ENCODE measurements around the gene NR3C2. TPM values are rescaled to one million over a fixed set of nuclear protein-coding genes. Genes with fewer than 3 reads are reported as not detected.

The NR3C2 gene
- total RNA-seq, 1 experiment from 2014 or later = 0.96 TPM

DNA sequence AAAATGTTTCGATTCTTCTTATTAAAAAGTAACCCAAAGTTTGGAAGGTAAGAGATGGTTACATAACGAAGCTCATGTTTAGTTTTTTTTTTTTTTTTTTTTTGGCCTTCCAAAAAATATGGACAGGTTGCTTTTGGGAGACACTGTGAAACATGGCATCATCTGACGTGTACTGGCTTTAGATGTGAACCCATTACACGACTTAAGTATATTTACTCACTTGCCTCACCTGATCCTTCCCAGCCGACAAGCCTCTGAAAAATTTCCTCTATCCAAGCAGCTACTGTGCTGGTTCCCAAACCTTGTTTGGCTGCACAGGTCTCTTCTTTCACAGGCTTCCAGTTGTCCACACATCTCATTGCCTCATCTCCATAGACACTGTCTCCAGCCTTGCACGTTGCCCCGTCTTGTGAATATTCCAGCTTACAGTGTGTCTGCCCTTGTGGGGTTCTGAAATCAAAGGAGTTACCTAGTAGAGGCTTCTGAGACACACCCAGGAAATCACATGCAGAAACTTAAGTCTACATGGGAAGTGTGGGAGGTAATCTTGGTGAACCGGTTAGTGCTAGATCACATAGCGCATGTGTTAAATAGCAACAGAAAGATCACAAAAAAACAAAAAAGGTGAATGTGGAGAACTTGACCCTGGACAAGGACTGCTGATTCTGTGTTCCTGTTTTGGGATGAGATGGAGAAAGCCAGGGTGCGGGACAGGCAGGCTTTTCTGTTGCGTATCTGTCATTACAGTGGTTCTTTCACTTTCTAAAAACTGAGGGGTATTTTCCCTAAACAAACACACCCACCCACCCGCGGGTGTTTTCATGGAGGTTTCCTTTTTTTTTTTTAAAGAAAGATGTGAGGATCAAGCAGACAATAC, 381.7 kb downstream of the NR3C2 start:
- Histone ChIP-seq H3K79me2 (ENCODE audit: low read depth) (no peaks in the 10 kb centered on the region), H3K4me2 (no peak overlapping the region), H3K9me3 (ENCODE audit: insufficient read depth, low read depth) (no peaks in the 10 kb centered on the region; the same call in 1 of the 2 replicates), H3K9me2 (ENCODE audit: insufficient read depth) (no peaks in the 10 kb centered on the region), H4K20me1 (ENCODE audit: insufficient read depth) (no peaks in the 10 kb centered on the region), H3K36me3 (ENCODE audit: low read depth) (no peaks in the 10 kb centered on the region), H3K27me3 (ENCODE audit: insufficient read depth, low read depth) (no peaks in the 10 kb centered on the region), H3K4me3 (no peak overlapping the region), H2AFZ (no peak overlapping the region), H3K27ac (no peak overlapping the region), H3F3A (ENCODE audit: insufficient read depth, low read depth) (no peaks in the 10 kb centered on the region), H3K4me1 (replicated peaks; ENCODE audit: insufficient read depth) (no peaks in the 10 kb centered on the region)
- no peak for DNase-seq
- intact Hi-C loops (cut with micrococcal nuclease; ENCODE audit: unreplicated experiment) = no loop called here
- TF ChIP-seq EZH2 (IDR thresholded peaks at IDR 0.05; ENCODE audit: low read depth) = no peak
- TF ChIP-seq, protein P1, sequence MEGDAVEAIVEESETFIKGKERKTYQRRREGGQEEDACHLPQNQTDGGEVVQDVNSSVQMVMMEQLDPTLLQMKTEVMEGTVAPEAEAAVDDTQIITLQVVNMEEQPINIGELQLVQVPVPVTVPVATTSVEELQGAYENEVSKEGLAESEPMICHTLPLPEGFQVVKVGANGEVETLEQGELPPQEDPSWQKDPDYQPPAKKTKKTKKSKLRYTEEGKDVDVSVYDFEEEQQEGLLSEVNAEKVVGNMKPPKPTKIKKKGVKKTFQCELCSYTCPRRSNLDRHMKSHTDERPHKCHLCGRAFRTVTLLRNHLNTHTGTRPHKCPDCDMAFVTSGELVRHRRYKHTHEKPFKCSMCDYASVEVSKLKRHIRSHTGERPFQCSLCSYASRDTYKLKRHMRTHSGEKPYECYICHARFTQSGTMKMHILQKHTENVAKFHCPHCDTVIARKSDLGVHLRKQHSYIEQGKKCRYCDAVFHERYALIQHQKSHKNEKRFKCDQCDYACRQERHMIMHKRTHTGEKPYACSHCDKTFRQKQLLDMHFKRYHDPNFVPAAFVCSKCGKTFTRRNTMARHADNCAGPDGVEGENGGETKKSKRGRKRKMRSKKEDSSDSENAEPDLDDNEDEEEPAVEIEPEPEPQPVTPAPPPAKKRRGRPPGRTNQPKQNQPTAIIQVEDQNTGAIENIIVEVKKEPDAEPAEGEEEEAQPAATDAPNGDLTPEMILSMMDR (conservative IDR thresholded peaks at IDR 0.05) = no peak
- ChIA-PET POLR2A (ENCODE audit: unreplicated experiment) (no interaction called here), CTCF (no interaction called here)
- no TSS peak for BruUV-seq (replicated peaks)

DNA sequence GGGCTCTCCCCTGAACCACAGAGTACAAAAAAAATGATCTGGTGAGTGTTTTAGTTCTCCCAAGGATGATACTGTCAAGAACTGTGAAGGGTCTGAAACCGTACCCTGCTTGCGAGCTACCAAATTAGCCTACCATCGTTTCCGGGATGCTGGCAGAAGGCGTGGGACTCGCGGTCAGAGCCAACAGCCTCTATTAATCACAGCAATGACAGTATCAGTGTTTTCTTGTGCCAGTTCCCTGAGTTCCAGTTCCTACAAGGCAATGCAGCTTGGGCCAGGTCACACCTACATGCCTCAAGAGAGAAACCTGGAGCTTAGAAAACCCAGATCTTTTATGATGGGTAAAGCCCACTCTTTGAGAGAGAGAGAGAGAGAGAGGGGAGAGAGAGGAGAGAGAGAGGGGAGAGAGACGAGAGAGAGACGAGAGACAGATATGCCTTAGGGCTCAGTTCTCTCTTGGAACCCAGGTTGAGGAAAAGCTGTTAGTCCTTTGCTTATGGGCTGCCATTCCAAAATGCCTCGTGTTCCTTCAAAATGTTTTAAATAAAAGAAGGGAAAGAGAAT, 382.5 kb downstream of the NR3C2 start:
- H3K9me2 ChIP-seq (ENCODE audit: insufficient read depth) = no peaks in the 10 kb centered on the region
- no peaks in the 10 kb centered on the region for H3F3A ChIP-seq (ENCODE audit: insufficient read depth, low read depth)
- BruUV-seq (replicated peaks) = no TSS peak
- no peak overlapping the region for H3K4me2 ChIP-seq
- H3K27me3 ChIP-seq (ENCODE audit: insufficient read depth, low read depth) = no peaks in the 10 kb centered on the region
- H3K4me3 ChIP-seq = no peak overlapping the region
- H2AFZ ChIP-seq = no peak overlapping the region
- TF ChIP-seq EZH2 (IDR thresholded peaks at IDR 0.05; ENCODE audit: low read depth) = no peak
- TF ChIP-seq, protein P1 (conservative IDR thresholded peaks at IDR 0.05) = no peak
- ChIA-PET POLR2A (ENCODE audit: unreplicated experiment) (no interaction called here), CTCF (no interaction called here)
- H3K9me3 ChIP-seq (ENCODE audit: insufficient read depth, low read depth) = no peaks in the 10 kb centered on the region; the same call in 1 of the 2 replicates
- DNase-seq = no peak
- no peaks in the 10 kb centered on the region for H3K36me3 ChIP-seq (ENCODE audit: low read depth)
- intact Hi-C loops (cut with micrococcal nuclease; ENCODE audit: unreplicated experiment) = no loop called here
- H3K27ac ChIP-seq = no peak overlapping the region
- H4K20me1 ChIP-seq (ENCODE audit: insufficient read depth) = no peaks in the 10 kb centered on the region
- H3K4me1 ChIP-seq (replicated peaks; ENCODE audit: insufficient read depth) = no peaks in the 10 kb centered on the region
- no peaks in the 10 kb centered on the region for H3K79me2 ChIP-seq (ENCODE audit: low read depth)

DNA sequence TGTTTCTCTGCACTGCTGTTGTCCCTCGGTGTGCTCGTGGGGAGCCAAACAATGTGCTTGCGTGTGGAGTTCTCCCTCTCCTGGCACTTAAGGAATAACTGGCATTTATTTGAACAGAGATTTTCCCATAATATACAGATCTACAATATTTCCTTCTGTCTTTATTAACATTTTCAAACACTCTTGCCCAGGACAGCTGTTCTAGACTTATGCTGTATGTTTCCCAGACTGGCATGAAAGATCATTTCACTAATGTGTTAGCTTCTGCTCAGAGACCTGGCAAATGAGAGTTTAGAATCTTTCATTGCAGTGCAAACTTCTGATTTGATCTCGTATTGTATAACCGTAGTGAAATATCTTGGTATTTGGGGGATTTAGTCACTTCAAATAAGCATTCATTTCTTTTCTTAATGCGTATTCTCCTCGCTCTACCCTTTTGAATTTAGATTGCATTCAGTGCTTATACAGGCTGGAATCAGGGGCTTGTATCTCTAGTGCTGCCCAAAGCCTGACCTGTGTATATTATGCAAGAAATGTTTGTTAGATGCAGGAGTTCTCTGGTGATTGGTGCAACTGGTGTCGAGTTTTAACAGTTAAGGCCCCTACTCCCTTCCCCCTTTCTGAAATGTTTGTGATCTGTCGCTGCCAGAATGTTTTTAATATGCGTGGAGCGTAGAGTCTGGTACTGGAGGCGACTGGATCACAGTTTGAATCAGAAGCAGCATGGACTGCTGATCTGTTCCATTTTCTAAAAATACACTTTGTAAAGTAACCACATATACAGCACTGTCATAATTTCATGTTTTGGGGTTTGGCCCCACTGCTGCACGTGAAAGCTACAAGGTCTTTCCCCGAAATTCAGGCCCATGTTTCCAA, 384.0 kb downstream of the NR3C2 start:
- intact Hi-C loops (cut with micrococcal nuclease; ENCODE audit: unreplicated experiment) = no loop called here
- H3K79me2 ChIP-seq (ENCODE audit: low read depth) = no peaks in the 10 kb centered on the region
- H3K9me2 ChIP-seq (ENCODE audit: insufficient read depth) = no peaks in the 10 kb centered on the region
- H3K4me2 ChIP-seq = no peak overlapping the region
- POLR2A ChIA-PET (ENCODE audit: unreplicated experiment) = no interaction called here
- H3K9me3 ChIP-seq (ENCODE audit: insufficient read depth, low read depth) = no peaks in the 10 kb centered on the region; the same call in 1 of the 2 replicates
- BruUV-seq (replicated peaks) = no TSS peak
- H3K4me3 ChIP-seq = no peak overlapping the region
- no peaks in the 10 kb centered on the region for H3K27me3 ChIP-seq (ENCODE audit: insufficient read depth, low read depth)
- TF ChIP-seq EZH2 (IDR thresholded peaks at IDR 0.05; ENCODE audit: low read depth) = no peak
- TF ChIP-seq, protein P1 (conservative IDR thresholded peaks at IDR 0.05) = no peak
- H2AFZ ChIP-seq = no peak overlapping the region
- peaks cover 7% of the 10 kb centered on the region; the same call in 1 of the 2 replicates for H3K4me1 ChIP-seq (replicated peaks; ENCODE audit: insufficient read depth)
- DNase-seq = no peak
- CTCF ChIA-PET = no interaction called here
- H4K20me1 ChIP-seq (ENCODE audit: insufficient read depth) = no peaks in the 10 kb centered on the region
- H3K27ac ChIP-seq = no peak overlapping the region
- H3K36me3 ChIP-seq (ENCODE audit: low read depth) = no peaks in the 10 kb centered on the region
- H3F3A ChIP-seq (ENCODE audit: insufficient read depth, low read depth) = no peaks in the 10 kb centered on the region

All from PC-9 (cell line).